ENCODE data around the gene STAM.

STAM gene

DNA sequence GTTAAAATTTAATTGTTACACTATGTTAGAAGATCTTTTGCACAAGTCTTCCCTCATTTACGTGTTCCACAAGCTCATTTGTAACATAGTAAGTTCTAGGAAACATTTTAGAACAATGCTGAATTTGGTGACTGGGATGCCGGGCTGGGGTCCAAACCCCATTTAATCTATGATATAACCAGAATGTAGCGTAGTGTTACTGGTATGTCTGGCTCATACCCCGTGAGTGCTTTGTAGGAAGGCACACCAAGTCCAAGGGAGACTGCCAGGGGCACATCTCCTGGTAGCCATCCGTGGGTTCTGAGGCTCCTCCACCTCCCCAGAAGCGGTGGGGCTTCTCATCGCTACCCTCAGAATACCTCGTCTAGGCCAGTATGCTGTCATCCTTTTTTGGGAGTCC is 86.7 kb downstream of the STAM start:
- no peak for DNase-seq (ENCODE audit: low read depth)

DNA sequence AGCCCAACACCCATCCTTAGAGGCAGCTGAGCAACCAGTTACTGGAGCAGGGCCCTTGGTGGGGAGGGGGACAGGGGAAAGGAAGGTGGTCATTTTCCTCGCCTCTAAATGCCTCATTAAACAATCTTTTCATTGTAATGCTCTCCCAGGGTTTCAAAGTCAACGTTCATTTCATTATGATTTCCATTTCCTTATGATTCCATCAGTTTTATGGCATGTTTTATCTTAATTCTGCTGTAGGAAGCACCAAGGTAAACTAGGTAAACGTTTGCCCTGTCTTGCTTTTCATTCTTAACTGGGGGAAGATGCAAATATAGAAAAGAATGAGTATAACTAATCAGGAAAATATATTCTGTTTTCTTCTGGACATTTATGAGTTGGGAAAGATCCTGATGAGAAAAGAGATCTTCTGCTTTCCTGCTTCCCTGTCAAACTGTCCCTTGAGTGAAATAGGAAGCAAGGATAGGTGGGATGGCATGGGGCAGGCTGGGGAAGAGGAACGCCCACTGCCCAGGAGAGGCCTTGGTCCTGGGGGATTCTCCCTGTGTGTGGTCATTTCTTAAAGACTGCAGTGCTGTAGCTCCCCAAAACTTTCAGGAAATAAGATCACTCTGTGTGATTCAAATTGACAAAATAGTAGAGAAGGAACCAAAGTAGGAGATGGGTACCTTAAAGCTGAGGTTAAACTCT is 87.5 kb downstream of the STAM start:
- no peak for DNase-seq (ENCODE audit: low read depth)

DNA sequence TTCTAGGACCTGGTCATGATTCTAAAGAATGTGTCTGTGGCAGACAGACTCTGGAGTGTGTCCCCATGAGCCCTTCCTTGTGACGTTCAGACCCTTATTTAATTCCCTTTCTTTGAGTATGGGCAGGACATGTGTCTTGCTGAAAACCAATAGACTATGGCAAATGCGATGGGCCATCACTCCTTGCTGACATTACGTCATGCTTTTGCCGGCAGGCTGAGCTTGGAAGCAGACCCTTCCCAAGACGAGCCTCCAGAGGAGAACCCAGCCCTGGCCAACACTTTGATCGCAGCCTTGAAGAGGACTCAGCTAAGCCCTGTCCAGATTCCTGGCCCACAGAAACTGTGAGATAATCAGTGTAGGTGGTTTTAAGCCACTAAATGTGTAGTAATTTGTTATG is 89.7 kb downstream of the STAM start:
- no peak for DNase-seq (ENCODE audit: low read depth)

DNA sequence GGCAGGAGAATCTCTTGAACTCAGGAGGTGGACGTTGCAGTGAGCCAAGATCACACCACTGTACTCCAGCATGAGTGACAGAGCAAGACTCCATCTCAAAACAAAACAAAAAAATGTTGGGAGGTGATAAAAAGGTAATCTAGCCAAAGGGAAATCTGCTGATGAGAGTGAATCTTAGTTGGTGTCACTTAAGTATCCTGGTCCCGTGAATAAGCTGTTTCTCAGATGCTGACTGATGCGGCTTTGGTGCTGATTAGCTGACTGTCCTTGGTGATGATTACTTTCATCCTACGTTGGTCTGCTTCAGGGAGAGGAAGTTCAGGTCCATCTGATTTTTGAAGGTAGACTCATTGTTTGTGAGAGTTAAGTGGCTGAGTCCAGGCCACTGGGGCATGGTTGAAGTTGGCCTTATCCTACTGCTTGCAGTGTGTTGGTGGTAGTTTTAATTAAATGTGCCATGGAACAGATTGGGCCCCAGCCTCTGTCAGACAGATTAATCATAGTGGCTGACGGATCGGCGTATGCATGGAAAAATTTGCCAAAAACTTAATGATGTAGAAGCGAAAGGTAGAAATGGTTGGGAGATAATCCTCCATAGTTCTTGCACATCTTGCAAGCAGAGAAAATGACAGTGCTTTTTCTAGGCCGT is 90.6 kb downstream of the STAM start:
- DNase-seq (ENCODE audit: low read depth): no peak

DNA sequence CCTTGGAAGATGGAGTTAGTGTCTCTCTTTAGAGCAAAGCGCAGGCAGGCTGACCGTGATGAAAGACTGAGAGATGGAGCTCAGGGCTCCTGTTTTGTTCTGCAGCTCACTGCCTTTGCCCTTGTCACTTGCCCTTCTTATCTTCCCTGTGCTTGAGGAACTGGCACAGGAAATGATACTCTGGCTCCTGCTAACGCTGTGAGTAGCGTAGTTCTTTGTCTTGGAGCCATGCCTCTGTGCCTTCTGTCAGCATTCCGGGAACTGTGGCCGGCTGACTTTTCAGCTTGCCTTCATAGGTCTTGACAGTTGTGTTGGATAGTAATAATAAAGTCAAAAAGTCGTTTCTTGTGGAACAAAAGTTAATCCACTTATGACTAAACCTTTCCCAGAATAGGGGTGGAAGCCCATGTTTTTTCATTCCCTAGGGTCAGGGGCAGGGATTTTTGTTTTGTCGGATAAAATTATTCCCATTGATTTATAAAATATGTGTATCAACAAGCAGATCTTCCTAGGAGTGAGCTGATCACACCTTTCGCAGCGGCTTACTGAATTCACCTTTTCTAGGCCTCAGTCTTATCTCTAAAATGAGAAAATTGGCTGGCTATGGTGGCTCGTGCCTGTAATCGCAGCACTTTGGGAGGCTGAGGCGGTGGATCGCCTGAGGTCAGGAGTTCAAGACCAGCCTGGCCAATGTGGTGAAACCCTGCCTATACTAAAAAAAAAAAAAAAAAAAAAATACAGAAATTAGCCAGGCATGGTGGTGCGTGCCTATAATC is 91.4 kb downstream of the STAM start:
- DNase-seq (ENCODE audit: low read depth): no peak

DNA sequence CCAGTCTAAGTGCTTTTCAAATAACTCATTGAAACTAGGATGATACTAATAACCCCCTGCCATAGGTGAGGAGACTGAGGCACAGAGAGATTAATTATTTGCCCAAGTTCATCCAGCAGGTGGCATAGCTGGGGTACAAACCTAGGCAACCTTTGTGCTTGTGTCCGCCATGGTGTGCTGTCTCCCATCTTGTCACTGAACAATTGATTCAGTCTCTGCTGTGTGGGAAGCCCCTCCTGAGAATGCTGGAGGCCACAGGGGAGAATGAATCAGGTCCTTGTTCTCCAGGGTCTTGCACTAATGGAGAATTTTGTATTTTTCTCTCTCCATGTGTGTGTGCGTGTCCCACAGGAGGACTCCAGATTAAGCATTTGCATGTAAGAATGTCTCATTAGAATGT is 92.3 kb downstream of the STAM start:
- DNase-seq (ENCODE audit: low read depth): no peak

DNA sequence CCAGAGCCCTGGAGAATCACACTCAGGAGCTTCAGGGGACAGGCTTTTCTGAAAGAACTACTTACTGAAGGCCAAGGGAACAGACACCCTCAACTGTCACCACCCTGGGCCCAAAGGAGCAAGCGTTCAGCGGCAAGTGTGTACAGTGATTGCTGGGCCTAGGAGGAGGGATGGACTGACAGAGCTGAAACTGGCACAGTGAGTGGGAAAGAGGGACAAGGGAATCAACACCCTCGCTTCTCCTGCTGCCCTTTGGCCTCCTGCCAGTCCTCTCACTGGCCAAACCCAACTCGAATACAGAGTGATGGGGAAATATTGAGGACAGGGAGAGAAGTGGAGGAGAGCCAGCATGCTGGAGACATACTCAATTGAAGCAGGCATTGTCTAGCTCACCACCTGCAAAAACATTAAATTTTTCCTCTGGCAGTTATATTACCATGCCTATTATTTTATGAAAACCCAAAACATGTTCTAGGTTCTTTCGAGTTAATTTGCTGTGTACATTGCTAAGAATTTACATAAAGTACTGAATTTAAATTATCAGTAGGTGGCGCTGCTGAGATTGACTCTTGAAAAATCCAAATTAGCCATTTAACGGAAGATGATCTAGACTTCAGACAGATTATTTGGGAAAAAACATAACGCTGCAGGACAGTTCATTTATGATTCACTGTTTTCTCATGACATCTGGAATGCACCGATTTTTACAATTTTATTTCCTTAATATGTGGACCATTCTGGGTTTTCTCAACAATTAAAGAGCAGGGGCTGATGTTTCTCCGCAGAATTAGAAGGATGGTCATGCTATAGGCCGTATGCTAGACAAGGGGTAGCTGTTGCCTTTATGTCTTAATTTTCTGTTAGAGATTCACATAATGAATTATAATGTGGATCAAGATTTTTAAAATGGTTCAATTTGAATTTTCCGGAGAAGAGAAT is 93.3 kb downstream of the STAM start:
- DNase-seq (ENCODE audit: low read depth): no peak

DNA sequence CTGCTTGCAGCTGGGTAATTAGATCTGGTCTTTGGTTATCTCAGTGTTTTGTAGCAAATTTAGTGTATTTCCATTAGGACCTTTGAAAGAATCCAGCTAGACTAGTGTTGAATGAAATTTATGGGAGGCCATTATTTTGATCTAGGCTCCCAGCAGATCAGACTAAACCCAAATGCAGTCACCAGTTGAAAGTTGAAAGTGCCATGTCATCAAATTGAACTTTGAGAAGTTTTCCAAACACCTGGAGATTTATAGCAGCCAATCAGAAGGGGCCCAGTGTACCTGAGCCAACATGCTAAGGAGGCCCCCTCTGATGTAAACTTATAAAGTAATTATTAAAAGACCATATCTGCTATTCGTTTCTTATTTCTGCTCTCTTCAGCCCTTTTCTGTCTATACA is 96.7 kb downstream of the STAM start:
- no peak for DNase-seq (ENCODE audit: low read depth)

DNA sequence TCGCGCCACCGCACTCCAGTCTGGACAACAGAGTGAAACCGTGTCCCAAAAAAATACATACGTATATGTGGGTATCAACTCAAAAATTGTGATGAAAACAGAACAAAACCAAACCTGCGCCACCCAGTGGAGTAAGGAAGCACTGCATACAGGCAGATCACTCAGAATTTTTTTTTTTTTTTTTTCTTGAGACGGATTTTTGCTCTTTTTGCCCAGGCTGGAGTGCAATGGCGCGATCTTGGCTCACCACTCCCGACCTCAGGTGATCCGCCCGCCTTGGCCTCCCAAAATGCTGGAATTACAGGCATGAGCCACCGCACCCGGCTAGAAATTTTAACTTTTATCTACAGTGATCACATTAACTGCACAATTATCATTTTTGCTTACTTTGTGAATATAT is 99.0 kb downstream of the STAM start:
- DNase-seq (ENCODE audit: low read depth): peak; percentile 17

DNA sequence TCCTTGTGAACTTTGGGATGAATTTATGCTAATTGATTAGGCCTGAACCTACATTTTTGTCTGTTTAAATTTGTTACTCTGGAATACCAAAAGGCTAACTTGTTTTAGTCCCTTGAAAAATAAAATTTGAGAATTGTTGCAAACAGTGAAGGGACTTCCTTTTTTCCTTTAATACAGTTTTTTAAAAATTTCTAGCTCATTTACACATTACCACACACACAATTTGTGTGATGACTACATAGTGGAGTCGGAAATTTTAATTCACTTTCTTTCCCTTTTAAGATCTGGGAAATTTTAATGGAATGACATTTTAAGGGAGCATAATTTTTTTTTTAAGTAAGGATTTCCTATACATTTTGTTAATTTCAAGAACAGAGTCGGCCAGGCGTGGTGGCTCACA is 99.5 kb downstream of the STAM start:
- no peak for DNase-seq (ENCODE audit: low read depth)

DNA sequence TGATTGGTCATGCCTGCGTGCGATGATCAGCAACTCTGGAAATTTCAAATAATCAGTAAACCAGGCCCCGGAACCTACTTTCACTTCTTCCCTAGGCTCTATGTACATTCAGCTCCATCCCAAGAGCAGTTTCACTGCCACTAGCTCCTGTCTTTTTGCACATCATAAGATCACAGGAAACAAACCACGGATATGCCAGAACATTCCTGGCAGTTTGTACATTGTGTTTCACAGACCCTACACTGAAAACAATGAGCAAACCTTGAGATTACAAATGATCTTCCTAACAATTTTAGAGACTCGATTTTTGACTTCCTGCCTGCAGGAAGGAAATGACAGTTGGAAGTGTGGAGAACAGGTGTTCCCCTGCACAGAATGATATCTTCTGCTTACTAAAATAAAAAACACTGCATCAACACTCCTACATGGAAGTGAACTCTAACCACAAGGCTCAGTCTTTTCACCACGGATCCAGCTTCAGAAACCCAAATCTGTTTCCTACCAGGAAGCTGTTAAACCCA is 100.5 kb downstream of the STAM start:
- DNase-seq (ENCODE audit: low read depth): no peak

DNA sequence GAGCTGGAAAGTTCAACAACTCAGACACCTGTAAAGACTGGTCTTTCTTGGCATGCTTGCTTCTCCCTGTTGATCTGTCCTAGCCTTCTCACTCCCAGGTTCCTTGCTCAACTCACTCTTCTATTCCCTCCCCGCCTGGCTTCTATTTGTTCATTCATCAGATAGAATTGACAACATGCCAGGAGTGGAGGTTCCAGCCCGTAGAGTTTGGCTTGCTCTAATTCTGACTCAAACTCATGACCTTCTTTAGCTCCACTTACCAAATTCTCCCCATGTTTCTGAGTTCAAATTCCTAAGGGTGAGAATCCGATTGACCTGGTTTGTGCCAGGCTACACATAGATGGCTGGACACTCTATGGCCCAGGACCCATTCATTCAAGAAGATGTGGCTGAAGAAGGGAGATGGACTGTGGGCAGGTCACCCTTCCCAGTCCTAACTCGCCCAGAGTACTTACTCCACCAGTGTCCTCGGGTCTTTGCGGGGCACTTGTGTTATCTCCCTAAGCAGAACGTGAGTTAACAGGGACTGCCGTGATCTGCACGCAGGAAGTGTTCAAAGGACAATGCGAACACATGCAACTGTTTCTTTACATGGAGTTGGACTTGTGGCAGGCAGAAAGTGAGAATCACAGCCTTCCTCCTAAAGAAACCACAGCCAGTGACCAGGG is 104.1 kb downstream of the STAM start:
- DNase-seq (ENCODE audit: low read depth): no peak

DNA sequence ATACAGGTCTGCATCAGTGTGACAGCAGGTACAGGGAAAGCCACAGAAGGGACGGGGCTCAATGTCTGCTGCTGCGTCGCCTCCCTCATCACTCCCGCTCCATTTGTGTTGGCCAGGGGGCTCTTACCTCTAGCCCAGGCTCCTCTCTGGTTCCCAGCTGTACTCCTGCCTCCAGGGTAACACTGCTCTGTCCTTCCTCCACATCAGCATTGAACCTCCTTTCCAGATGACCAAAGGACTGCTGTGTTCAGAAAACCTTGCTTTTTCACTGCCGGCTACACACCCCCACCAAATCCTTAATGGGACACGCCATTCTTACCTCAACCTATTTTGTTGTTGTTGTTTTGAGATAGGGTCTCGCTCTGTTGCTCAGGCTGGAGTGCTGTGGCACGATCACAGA is 105.9 kb downstream of the STAM start:
- DNase-seq (ENCODE audit: low read depth): no peak

DNA sequence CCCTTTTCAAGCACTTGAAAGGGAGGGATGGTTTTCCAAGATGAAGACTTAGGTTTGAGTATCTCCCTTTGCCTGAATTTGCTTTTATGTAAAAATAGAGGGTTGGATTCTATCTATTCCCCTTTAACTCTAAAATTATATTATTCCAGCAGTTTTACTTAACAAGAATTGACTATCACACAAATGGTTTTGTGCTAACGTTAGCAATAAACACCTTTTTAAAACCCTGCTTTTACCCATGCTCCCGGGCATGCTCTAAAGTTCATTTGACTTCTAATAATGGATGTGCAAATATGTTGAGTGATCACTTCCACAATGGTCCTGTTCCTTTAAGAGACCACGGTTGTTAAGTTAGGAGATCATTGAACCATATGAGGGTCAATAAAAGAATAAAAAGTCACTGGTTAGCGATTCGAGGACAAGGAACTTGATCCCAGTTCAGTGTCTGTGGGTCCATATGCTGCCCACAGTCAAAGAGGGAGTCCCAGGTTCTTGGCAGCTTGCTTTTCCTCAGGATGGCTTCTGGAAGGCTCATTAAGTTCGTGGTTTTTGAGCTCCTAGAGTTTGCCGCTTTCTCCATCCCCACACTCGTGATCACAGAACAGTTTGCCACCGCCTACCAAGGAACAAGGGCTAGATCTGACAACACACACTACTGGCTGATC is 108.0 kb downstream of the STAM start, which contains the start of gene TMEM236:
TMEM236 (plus strand) TSS at position 421 of the 665 bp plus-strand sequence; CDS start at position 516, 95 bp downstream.
- DNase-seq (ENCODE audit: low read depth): no peak

DNA sequence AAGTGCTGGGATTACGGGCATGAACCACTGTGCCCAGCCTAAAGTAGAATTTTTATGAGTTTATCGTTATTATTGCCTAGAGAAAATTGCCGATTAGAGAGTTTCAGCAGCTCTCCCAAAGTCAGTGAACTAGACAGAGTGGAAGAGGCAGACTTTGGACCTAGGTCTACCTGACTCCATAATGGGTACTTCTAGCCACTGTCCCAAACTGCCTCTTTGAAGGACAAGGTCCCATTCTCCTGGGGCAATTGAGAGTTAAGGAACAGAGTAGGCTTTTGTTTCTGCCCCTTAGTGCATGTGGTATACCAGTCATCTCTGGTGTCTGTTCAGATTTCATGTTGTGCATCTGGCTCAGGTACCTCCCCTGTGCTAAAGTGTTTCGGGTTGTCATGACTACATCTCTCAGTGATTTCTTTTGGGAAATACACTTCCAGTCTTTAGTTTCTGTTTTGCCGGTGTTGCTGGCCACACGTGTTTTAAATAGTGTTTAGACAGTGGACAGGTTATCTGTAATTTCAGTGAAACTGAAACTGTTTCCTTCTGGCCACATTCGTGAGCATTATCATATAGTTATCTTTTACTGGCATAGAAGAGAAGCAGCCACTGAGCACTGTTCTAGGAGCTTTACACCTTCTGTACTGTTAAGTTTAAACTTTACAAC is 112.7 kb downstream of the STAM start:
- no peak for DNase-seq (ENCODE audit: low read depth)

DNA sequence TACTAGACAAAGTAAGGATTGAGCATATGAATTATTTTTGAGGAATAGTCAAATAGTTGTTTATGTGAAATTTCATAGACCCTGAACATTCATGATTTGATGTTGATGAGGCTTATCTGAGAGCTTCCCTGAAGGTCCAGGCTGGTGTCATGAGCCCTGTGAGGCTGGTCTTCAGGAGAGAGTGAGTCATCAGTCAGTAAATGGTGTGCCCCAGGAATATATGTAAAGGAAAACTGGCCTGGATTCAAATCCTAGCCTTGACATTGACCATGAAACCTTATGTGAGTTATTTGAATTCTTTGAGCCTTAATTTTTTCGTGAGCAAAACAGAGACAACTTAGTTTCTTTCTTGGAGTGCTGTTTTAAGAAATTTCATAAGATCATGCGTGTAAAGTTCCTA is 114.2 kb downstream of the STAM start:
- DNase-seq (ENCODE audit: low read depth): no peak

DNA sequence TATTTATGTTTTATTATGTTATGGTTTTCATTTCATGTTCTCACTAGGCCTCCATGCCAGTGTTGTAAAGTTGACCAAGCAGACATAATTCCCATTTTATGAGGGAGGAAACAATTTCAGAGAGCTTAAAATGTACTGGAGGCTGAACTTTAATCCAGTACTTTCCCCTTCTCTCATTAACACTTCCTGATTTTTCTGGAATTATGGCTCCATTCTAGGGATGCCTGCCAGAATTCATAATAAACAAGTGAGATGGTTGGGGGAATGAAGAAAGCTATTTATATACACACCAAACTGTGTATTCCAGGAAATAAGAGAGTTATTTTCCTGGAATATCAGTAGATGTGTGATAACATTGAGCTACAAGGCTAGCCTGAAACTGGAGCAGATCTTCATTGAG is 114.9 kb downstream of the STAM start:
- DNase-seq (ENCODE audit: low read depth): no peak

DNA sequence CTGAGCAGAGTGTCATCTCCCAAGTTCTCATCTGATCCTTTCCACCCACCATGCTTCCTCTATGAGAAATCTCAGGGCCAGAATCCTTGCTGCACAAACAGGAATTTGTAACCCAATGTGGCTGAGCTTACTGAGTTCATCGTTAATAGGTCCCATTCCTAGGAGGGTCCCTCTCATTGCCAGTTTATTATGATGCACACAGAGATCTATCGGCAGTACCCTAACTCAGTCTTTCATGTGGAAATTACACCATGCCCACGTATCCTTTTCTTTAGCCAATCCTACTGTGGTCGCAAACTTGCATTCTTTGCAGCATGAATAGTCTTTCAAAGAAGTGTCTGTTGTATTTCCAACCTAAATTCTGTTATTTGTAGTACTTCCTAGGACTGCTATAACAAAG is 120.2 kb downstream of the STAM start:
- DNase-seq (ENCODE audit: low read depth): no peak

DNA sequence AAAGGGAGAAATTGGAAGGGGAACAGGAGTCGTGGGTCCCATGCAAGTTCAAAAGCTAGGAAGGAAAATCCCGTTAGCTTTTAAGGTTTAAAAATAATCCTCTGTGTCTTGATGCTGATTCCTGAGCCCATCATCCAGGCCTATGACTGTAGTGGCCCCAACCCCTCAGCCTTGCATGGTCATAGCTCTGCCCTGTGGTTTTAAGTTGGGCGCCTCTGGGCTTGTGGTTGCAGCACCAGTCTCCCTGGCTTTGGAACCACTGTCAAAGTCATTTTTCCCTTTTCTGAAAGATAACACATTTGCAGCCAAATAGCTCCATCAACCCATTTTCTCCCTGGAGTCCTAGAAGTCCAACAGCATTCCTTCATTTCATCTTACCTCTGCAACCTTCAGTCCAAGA is 121.7 kb downstream of the STAM start:
- DNase-seq (ENCODE audit: low read depth): no peak

All from T-helper 22 cell (primary cell).